GM19239 (cell line): ENCODE measurements around the gene CFAP53.
A peak's percentile ranks its signal among the peaks of the same experiment; 100 is the strongest.
"Not testable (repeated sequence)": the region's sequence is repeated elsewhere in the genome, so short reads cannot be mapped to it uniquely, and the experiment has no call there.

Experiments used
- DNase-seq: peaks from one replicate; pipeline ENCODE4 v3.0.0; 2011; ENCODE audit warnings: low spot score; ENCODE audit not compliant: insufficient read length
- FAIRE-seq: peaks from 2 replicates; lab custom pipeline; 2011; peaks lifted over from hg19 to GRCh38; lab: Jason Lieb, UNC

The CFAP53 gene

GRCh38 chr18:50266248-50266704 is at the start of gene CFAP53:
CFAP53 (minus strand) TSS chr18:50266495; CDS start chr18:50266404, 91 bp downstream.
- DNase-seq (peak; percentile 93), FAIRE-seq (peak; percentile 98)

GRCh38 chr18:50315100-50315871 is 49.0 kb upstream of the CFAP53 start:
- FAIRE-seq: peak; percentile 100
- DNase-seq: no peak

- no peak for DNase-seq
- FAIRE-seq: peak; percentile 88
Measured at GRCh38 chr18:50313873-50314460, 47.7 kb upstream of the CFAP53 start.

GRCh38 chr18:50313031-50313607 is 46.8 kb upstream of the CFAP53 start:
- no peak for FAIRE-seq
- DNase-seq: no peak

GRCh38 chr18:50312296-50313030 is 46.2 kb upstream of the CFAP53 start:
- DNase-seq (no peak), FAIRE-seq (peak; percentile 99)

GRCh38 chr18:50311650-50312049 is 45.4 kb upstream of the CFAP53 start:
- peak; percentile 18 for FAIRE-seq
- no peak for DNase-seq

GRCh38 chr18:50310080-50310479 is 43.8 kb upstream of the CFAP53 start:
- DNase-seq: no peak
- FAIRE-seq: peak; percentile 18

GRCh38 chr18:50308851-50309250 is 42.6 kb upstream of the CFAP53 start:
- FAIRE-seq, DNase-seq: not testable (repeated sequence)

GRCh38 chr18:50307738-50308470 is 41.6 kb upstream of the CFAP53 start:
- peak; percentile 88 for DNase-seq
- peak; percentile 99 for FAIRE-seq

- FAIRE-seq: no peak
- no peak for DNase-seq
Measured at GRCh38 chr18:50307400-50307737, 41.1 kb upstream of the CFAP53 start.

GRCh38 chr18:50306944-50307343 is 40.6 kb upstream of the CFAP53 start:
- FAIRE-seq: peak; percentile 18
- no peak for DNase-seq

- DNase-seq: no peak
- no peak for FAIRE-seq
Measured at GRCh38 chr18:50301074-50301473, 34.8 kb upstream of the CFAP53 start.

- FAIRE-seq (no peak), DNase-seq (no peak)
Measured at GRCh38 chr18:50299626-50300388, 33.5 kb upstream of the CFAP53 start.

- FAIRE-seq: no peak
- DNase-seq: no peak
Measured at GRCh38 chr18:50298443-50299284, 32.4 kb upstream of the CFAP53 start.

GRCh38 chr18:50297621-50298442 is 31.5 kb upstream of the CFAP53 start:
- FAIRE-seq: peak; percentile 99
- peak; percentile 80 for DNase-seq

- DNase-seq: no peak
- no peak for FAIRE-seq
Measured at GRCh38 chr18:50293039-50293438, 26.7 kb upstream of the CFAP53 start.

- no peak for DNase-seq
- peak; percentile 60 for FAIRE-seq
Measured at GRCh38 chr18:50289108-50289443, 22.8 kb upstream of the CFAP53 start.
